Mesendoderm (in vitro differentiated cells): ENCODE measurements around the gene PELO.
A peak's percentile ranks its signal among the peaks of the same experiment; 100 is the strongest.

Experiments used
- DNase-seq: peaks from one replicate; pipeline ENCODE4 v3.0.0; 2013
- H2AK5ac ChIP-seq: 2 replicates; pipeline ENCODE4 v1.6.1; 2013; ENCODE audit warnings: low read length, inconsistent platforms
- H2BK120ac ChIP-seq: 2 replicates; pipeline ENCODE4 v1.6.1; 2013; ENCODE audit warnings: low read depth, mild to moderate bottlenecking, low read length, moderate library complexity, mixed read lengths
- H2BK15ac ChIP-seq: replicated peaks from 2 replicates; pipeline ENCODE4 v1.6.1; 2013; ENCODE audit warnings: low read depth, mild to moderate bottlenecking, moderate library complexity
- H2BK5ac ChIP-seq: 2 replicates; pipeline ENCODE4 v1.6.1; 2013; ENCODE audit warnings: low read length, inconsistent platforms
- H3K18ac ChIP-seq: 2 replicates; pipeline ENCODE4 v1.6.1; 2013; ENCODE audit warnings: mild to moderate bottlenecking, low read length, mixed read lengths
- H3K23ac ChIP-seq: one replicate; pipeline ENCODE4 v1.6.1; 2013; ENCODE audit warnings: low read length
- H3K27ac ChIP-seq: 2 replicates; pipeline ENCODE4 v1.5.1; 2013; ENCODE audit warnings: low read depth, mild to moderate bottlenecking, inconsistent platforms, low read length, moderate library complexity
- H3K27me3 ChIP-seq: 2 replicates; pipeline ENCODE4 v1.6.1; 2013; ENCODE audit warnings: low read length, control low read depth, mild to moderate bottlenecking, inconsistent platforms; ENCODE audit not compliant: insufficient read depth, poor library complexity
- H3K36me3 ChIP-seq: 2 replicates; pipeline ENCODE4 v1.6.1; 2013; ENCODE audit warnings: low read length, inconsistent platforms; ENCODE audit not compliant: control insufficient read depth, insufficient read depth
- H3K4ac ChIP-seq: one replicate; pipeline ENCODE4 v1.6.1; 2013; ENCODE audit warnings: low read depth, mild to moderate bottlenecking, low read length, moderate library complexity
- H3K4me1 ChIP-seq: 2 replicates; pipeline ENCODE4 v1.6.1; 2013; ENCODE audit warnings: low read depth, low read length, inconsistent platforms; ENCODE audit not compliant: control insufficient read depth
- H3K4me2 ChIP-seq: 2 replicates; pipeline ENCODE4 v1.6.1; 2013; ENCODE audit warnings: low read length
- H3K4me3 ChIP-seq: 2 replicates; pipeline ENCODE4 v1.5.1; 2013; ENCODE audit warnings: mild to moderate bottlenecking, low read length
- H3K56ac ChIP-seq: one replicate; pipeline ENCODE4 v1.6.1; 2013; ENCODE audit warnings: low read length
- H3K79me1 ChIP-seq: 2 replicates; pipeline ENCODE4 v1.6.1; 2013; ENCODE audit warnings: low read length, inconsistent platforms
- H3K79me2 ChIP-seq: 2 replicates; pipeline ENCODE4 v1.6.1; 2013; ENCODE audit warnings: mild to moderate bottlenecking, low read length; ENCODE audit not compliant: control insufficient read depth, insufficient read depth
- H3K9ac ChIP-seq: 2 replicates; pipeline ENCODE4 v1.6.1; 2013; ENCODE audit warnings: low read length, inconsistent platforms
- H4K5ac ChIP-seq: one replicate; pipeline ENCODE4 v1.6.1; 2013; ENCODE audit warnings: low read length
- H4K8ac ChIP-seq: one replicate; pipeline ENCODE4 v1.6.1; 2013; ENCODE audit warnings: low read depth, mild to moderate bottlenecking, control low read depth, low read length, moderate library complexity
- WGBS: extraction: QIAGEN DNeasy Blood & Tissue Kit; methylation state at CpG from one replicate; pipeline ENCODE4 v1.1.7; 2013; ENCODE audit warnings: low lambda C conversion rate, missing lambda C conversion rate; ENCODE audit not compliant: insufficient coverage; ENCODE audit errors: extremely low coverage; 5-methylcytosine and 5-hydroxymethylcytosine counted together

Gene PELO

GRCh38 chr5:52802974-52803336, 15.2 kb downstream of the PELO start:
- Histone ChIP-seq H4K5ac (no peak overlapping the region), H2BK120ac (no peak overlapping the region), H3K4me2 (no peak overlapping the region), H3K18ac (no peak overlapping the region), H3K4ac (no peak overlapping the region), H2BK5ac (no peak overlapping the region), H3K9ac (no peak overlapping the region), H4K8ac (no peak overlapping the region), H3K27ac (no peak overlapping the region), H3K23ac (no peak overlapping the region), H3K4me1 (peaks cover 3% of the 10 kb centered on the region), H3K79me1 (peaks cover 5% of the 10 kb centered on the region), H2BK15ac (no peak overlapping the region), H3K27me3 (no peaks in the 10 kb centered on the region), H3K36me3 (no peaks in the 10 kb centered on the region), H2AK5ac (no peak overlapping the region), H3K56ac (no peak overlapping the region), H3K79me2 (peaks cover 28% of the 10 kb centered on the region), H3K4me3 (no peak overlapping the region)
- DNase-seq = no peak
- WGBS = no CpG with 5 or more reads among the region's 6 CpGs

GRCh38 chr5:52804387-52804791, 16.7 kb downstream of the PELO start:
- Histone ChIP-seq H3K23ac (no peak overlapping the region), H3K4me2 (no peak overlapping the region), H3K27ac (no peak overlapping the region), H3K18ac (no peak overlapping the region), H3K56ac (no peak overlapping the region), H3K4me3 (no peak overlapping the region), H2BK5ac (no peak overlapping the region), H3K4me1 (peaks cover 2% of the 10 kb centered on the region), H3K79me1 (peaks cover 5% of the 10 kb centered on the region), H4K8ac (no peak overlapping the region), H2BK15ac (no peak overlapping the region), H2BK120ac (no peak overlapping the region), H2AK5ac (no peak overlapping the region), H3K27me3 (no peaks in the 10 kb centered on the region), H3K9ac (no peak overlapping the region), H3K79me2 (peaks cover 28% of the 10 kb centered on the region), H3K4ac (no peak overlapping the region), H3K36me3 (no peaks in the 10 kb centered on the region), H4K5ac (no peak overlapping the region)
- DNase-seq = no peak
- no CpG with 5 or more reads among the region's 2 CpGs for WGBS

- Histone ChIP-seq H3K18ac (no peak overlapping the region), H2BK120ac (no peak overlapping the region), H3K27me3 (no peaks in the 10 kb centered on the region), H4K5ac (no peak overlapping the region), H2BK15ac (no peak overlapping the region), H3K79me2 (peaks cover 28% of the 10 kb centered on the region), H4K8ac (no peak overlapping the region), H3K27ac (no peak overlapping the region), H3K23ac (no peak overlapping the region), H3K79me1 (peaks cover 5% of the 10 kb centered on the region), H3K4me2 (no peak overlapping the region), H2AK5ac (no peak overlapping the region), H3K4me3 (no peak overlapping the region), H3K56ac (no peak overlapping the region), H3K4ac (no peak overlapping the region), H3K36me3 (no peaks in the 10 kb centered on the region), H3K4me1 (peaks cover 2% of the 10 kb centered on the region), H3K9ac (no peak overlapping the region), H2BK5ac (no peak overlapping the region)
- no CpG with 5 or more reads among the region's 2 CpGs for WGBS
- peak; percentile 51 for DNase-seq
Observed at GRCh38 chr5:52804981-52805380, 17.3 kb downstream of the PELO start.

GRCh38 chr5:52805615-52806014, 17.9 kb downstream of the PELO start:
- H3K4me3 ChIP-seq = no peak overlapping the region
- no peak overlapping the region for H2AK5ac ChIP-seq
- no peak overlapping the region for H2BK15ac ChIP-seq
- H2BK120ac ChIP-seq = no peak overlapping the region
- H3K27me3 ChIP-seq = no peaks in the 10 kb centered on the region
- H3K4ac ChIP-seq = no peak overlapping the region
- no peak overlapping the region for H4K8ac ChIP-seq
- DNase-seq = no peak
- H3K79me1 ChIP-seq = peaks cover 5% of the 10 kb centered on the region
- no peak overlapping the region for H3K9ac ChIP-seq
- WGBS = no CpG with 5 or more reads among the region's 2 CpGs
- peaks cover 26% of the 10 kb centered on the region for H3K79me2 ChIP-seq
- H3K4me2 ChIP-seq = no peak overlapping the region
- H3K4me1 ChIP-seq = peaks cover 4% of the 10 kb centered on the region
- no peaks in the 10 kb centered on the region for H3K36me3 ChIP-seq
- no peak overlapping the region for H3K56ac ChIP-seq
- H4K5ac ChIP-seq = no peak overlapping the region
- H3K18ac ChIP-seq = no peak overlapping the region
- no peak overlapping the region for H2BK5ac ChIP-seq
- no peak overlapping the region for H3K27ac ChIP-seq
- H3K23ac ChIP-seq = no peak overlapping the region

- no peak overlapping the region for H3K4ac ChIP-seq
- H3K4me1 ChIP-seq = peaks cover 4% of the 10 kb centered on the region
- H3K27me3 ChIP-seq = no peaks in the 10 kb centered on the region
- H3K56ac ChIP-seq = no peak overlapping the region
- DNase-seq = no peak
- no peak overlapping the region for H2BK15ac ChIP-seq
- H2BK5ac ChIP-seq = no peak overlapping the region
- H3K4me3 ChIP-seq = no peak overlapping the region
- peaks cover 3% of the 10 kb centered on the region for H3K79me1 ChIP-seq
- H3K36me3 ChIP-seq = no peaks in the 10 kb centered on the region
- H3K23ac ChIP-seq = no peak overlapping the region
- H4K5ac ChIP-seq = no peak overlapping the region
- H3K4me2 ChIP-seq = no peak overlapping the region
- peaks cover 14% of the 10 kb centered on the region for H3K79me2 ChIP-seq
- H2AK5ac ChIP-seq = no peak overlapping the region
- H3K18ac ChIP-seq = no peak overlapping the region
- H3K27ac ChIP-seq = no peak overlapping the region
- no peak overlapping the region for H4K8ac ChIP-seq
- H3K9ac ChIP-seq = no peak overlapping the region
- H2BK120ac ChIP-seq = no peak overlapping the region
Observed at GRCh38 chr5:52807037-52807436, 19.3 kb downstream of the PELO start.

GRCh38 chr5:52807723-52808122, 20.0 kb downstream of the PELO start:
- Histone ChIP-seq H3K79me2 (peaks cover 12% of the 10 kb centered on the region), H2AK5ac (no peak overlapping the region), H4K5ac (no peak overlapping the region), H2BK15ac (no peak overlapping the region), H3K18ac (no peak overlapping the region), H3K4me1 (peaks cover 4% of the 10 kb centered on the region), H3K4ac (no peak overlapping the region), H3K36me3 (no peaks in the 10 kb centered on the region), H3K79me1 (peaks cover 3% of the 10 kb centered on the region), H2BK120ac (no peak overlapping the region), H3K4me3 (no peak overlapping the region), H3K27me3 (no peaks in the 10 kb centered on the region), H3K4me2 (no peak overlapping the region), H3K23ac (no peak overlapping the region), H3K27ac (no peak overlapping the region), H2BK5ac (no peak overlapping the region), H4K8ac (no peak overlapping the region), H3K56ac (no peak overlapping the region), H3K9ac (no peak overlapping the region)
- peak; percentile 29 for DNase-seq
